Measurements from ENCODE around the gene MAN1C1.
"Not testable (repeated sequence)": the region's sequence is repeated elsewhere in the genome, so short reads cannot be mapped to it uniquely, and the experiment has no call there.

The MAN1C1 gene

GRCh38 chr1:25699059-25699458 lies 82.5 kb downstream of the MAN1C1 start:
- not testable (repeated sequence) for DNase-seq

GRCh38 chr1:25699500-25700143 lies 83.0 kb downstream of the MAN1C1 start:
- DNase-seq, result no peak

GRCh38 chr1:25700144-25700523 lies 83.5 kb downstream of the MAN1C1 start:
- DNase-seq, result peak; percentile 64

- DNase-seq, result no peak
Measured at GRCh38 chr1:25700626-25701025, 84.0 kb downstream of the MAN1C1 start.

GRCh38 chr1:25701030-25701785 lies 84.6 kb downstream of the MAN1C1 start:
- no peak for DNase-seq

- peak; percentile 77 for DNase-seq
Measured at GRCh38 chr1:25702101-25702775, 85.6 kb downstream of the MAN1C1 start.

GRCh38 chr1:25703041-25703440 lies 86.5 kb downstream of the MAN1C1 start:
- DNase-seq, result no peak

- no peak for DNase-seq
Measured at GRCh38 chr1:25703671-25704266, 87.2 kb downstream of the MAN1C1 start.

GRCh38 chr1:25704267-25704691 lies 87.7 kb downstream of the MAN1C1 start:
- no peak for DNase-seq

GRCh38 chr1:25705699-25706098 lies 89.1 kb downstream of the MAN1C1 start:
- no peak for DNase-seq

GRCh38 chr1:25706146-25707089 lies 89.8 kb downstream of the MAN1C1 start:
- no peak for DNase-seq

GRCh38 chr1:25707280-25708016 lies 90.9 kb downstream of the MAN1C1 start:
- DNase-seq, result peak; percentile 39

- DNase-seq, result no peak
Measured at GRCh38 chr1:25710583-25711347, 94.2 kb downstream of the MAN1C1 start.

GRCh38 chr1:25711555-25712298 lies 95.1 kb downstream of the MAN1C1 start:
- peak; percentile 37 for DNase-seq

GRCh38 chr1:25712299-25712970 lies 95.8 kb downstream of the MAN1C1 start:
- DNase-seq, result no peak

- no peak for DNase-seq
Measured at GRCh38 chr1:25713961-25714360, 97.4 kb downstream of the MAN1C1 start.

- DNase-seq, result no peak
Measured at GRCh38 chr1:25714372-25714931, 97.9 kb downstream of the MAN1C1 start.

GRCh38 chr1:25715888-25716287 lies 99.3 kb downstream of the MAN1C1 start:
- no peak for DNase-seq

GRCh38 chr1:25716320-25716719 lies 99.7 kb downstream of the MAN1C1 start:
- DNase-seq, result no peak

Data from fibroblast of skin of abdomen (primary cell).